NCI-H2196 (cell line): ENCODE results near the gene PGS1.
"Not testable (repeated sequence)": the region's sequence is repeated elsewhere in the genome, so short reads cannot be mapped to it uniquely, and the experiment has no call there.

Experiments
- DNase-seq: peaks from one replicate; lab custom pipeline; 2025; ENCODE audit not compliant: unreplicated experiment; lab: John Stamatoyannopoulos, UW

PGS1 gene, protein sequence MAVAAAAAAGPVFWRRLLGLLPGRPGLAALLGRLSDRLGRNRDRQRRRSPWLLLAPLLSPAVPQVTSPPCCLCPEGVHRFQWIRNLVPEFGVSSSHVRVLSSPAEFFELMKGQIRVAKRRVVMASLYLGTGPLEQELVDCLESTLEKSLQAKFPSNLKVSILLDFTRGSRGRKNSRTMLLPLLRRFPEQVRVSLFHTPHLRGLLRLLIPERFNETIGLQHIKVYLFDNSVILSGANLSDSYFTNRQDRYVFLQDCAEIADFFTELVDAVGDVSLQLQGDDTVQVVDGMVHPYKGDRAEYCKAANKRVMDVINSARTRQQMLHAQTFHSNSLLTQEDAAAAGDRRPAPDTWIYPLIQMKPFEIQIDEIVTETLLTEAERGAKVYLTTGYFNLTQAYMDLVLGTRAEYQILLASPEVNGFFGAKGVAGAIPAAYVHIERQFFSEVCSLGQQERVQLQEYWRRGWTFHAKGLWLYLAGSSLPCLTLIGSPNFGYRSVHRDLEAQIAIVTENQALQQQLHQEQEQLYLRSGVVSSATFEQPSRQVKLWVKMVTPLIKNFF

GRCh38 chr17:78378225-78379130 lies at the start of gene PGS1:
Gene PGS1, plus strand, starts transcription at chr17:78378649. Its CDS starts 17 bp downstream, at chr17:78378666.
- peak; percentile 88 for DNase-seq

GRCh38 chr17:78329263-78330059 lies 49.0 kb upstream of the PGS1 start:
- no peak for DNase-seq

- DNase-seq = no peak
Measured at GRCh38 chr17:78330570-78331224, 47.8 kb upstream of the PGS1 start.

DNA sequence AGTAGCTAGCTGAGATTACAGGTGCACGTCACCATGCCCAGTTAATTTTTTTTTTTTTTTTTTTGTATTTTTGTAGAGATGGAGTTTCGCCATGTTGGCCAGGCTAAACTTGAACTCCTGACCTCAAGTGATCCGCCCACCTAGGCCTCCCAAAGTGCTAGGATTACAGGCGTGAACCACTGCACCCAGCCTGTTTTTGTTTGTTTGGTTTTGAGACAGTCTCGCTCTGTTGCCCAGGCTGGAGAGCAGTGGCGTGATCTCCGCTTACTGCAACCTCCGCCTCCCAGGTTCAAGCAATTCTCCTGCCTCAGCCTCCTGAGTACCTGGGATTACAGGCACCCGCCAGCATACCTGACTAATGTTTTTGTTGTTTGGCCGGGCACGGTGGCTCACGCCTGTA lies 47.1 kb upstream of the PGS1 start:
- not testable (repeated sequence) for DNase-seq

DNA sequence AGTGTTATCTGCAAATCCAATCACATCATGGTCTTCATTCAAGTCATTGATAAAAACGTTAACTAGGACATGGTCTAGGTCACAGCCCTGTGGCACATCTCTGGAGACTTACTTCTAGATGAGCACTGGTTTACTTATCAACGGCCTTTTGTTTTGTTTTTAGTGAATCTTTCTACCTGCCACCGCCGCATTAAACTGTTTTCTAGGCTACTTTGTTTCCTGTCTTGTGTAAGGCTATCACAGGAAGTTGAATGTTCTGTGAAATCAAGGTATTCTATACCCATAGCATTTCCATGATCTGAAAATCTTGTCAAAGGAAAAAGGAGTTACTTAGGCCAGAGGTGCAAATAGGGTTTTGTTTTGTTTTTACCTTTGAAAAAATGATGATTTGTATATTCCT lies 45.5 kb upstream of the PGS1 start:
- no peak for DNase-seq

DNA sequence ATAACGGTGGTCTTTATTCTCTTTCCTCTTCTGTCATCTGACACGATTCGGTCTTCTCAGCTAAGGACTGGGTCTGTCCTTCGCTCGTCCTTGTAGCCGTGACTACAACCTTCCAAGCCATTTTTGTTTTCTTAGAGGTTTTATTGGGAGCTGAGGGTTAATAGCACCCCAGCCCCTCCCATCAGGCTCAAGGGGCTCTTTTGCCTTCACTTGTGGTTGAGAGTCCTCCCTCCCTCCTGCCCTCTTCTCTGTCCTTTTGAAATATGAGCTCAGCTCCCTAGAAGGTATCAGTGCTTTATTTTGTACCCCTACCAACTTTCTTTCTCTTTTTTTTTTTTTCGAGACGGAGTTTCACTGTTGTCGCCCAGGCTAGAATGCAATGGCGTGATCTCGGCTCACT lies 43.2 kb upstream of the PGS1 start:
- no peak for DNase-seq

DNA sequence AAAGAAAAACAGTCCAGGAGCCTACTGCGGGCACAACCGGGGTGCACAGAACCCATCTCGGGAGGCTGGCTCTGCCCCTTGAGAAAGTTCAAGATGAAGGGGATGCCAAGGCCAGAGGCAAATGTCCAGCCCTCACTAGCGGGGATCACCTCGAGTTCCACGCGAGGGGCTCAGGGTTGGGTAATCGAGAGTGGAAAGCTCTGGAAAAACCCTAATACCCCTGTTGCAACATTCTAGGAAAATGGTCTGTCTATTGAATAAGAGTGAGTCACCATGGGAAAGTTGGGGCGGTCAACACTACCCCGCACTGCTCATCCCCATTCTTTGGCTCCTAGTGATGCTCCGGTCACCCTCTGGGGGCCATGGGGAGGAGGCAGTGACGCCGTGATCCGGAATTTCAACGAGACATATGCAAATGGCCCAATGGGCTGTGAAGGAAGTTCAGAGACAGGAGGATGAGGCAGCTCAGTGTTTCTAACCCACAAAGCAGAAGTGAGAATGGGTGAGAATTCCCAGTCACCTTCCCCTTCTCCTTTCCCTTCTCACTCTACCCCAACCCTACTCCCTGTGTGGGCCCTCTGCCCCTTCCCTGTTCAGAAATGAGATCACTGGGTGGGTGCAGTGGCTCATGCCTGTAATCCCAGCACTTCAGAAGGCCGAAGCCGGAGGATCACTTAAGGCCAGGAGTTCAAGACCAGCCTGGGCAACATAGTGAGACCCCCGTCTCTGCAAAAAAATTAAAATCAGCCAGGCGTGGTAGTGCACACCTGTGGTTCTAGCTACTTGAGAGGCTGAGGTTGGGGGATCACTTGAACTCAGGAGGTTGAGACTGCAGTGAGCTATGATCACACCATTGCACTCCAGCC lies 41.0 kb upstream of the PGS1 start:
- DNase-seq = no peak

DNA sequence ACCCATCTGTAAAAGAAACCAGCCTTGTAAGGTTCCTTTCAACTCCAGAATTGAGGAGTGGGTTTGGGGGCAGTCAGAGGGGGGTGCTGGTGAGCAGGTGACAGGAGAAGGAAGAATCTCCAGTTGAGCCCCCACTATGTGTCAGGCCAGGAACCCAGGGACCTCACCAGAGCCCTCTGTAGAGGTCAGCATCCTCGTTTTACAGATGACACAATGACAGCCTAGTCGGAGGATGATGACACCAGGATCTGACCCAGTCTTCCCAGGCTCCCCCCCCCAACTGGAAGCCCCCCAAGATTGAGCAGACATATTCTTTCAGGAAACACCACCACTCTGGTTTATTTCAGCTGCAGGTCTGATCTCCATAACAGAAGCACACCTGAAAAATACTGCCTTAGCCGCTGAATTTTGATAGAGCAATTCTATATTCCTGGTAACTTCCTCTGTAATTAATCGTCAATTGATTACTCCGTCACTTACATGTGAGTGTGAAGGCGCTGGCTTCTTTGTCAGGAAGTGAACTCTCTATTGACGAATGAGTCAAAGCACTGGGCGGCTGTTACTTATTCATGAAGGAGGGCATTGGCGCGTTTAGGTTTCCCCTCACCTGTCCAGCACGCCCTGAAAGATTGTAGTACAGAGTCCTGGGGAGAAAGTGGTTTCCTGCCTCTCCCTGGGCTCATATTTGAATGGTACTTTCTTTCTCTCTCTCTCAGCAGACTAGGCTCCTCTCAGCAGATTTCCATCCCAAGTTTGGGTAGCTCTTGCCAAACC lies 39.8 kb upstream of the PGS1 start:
- DNase-seq = no peak

DNA sequence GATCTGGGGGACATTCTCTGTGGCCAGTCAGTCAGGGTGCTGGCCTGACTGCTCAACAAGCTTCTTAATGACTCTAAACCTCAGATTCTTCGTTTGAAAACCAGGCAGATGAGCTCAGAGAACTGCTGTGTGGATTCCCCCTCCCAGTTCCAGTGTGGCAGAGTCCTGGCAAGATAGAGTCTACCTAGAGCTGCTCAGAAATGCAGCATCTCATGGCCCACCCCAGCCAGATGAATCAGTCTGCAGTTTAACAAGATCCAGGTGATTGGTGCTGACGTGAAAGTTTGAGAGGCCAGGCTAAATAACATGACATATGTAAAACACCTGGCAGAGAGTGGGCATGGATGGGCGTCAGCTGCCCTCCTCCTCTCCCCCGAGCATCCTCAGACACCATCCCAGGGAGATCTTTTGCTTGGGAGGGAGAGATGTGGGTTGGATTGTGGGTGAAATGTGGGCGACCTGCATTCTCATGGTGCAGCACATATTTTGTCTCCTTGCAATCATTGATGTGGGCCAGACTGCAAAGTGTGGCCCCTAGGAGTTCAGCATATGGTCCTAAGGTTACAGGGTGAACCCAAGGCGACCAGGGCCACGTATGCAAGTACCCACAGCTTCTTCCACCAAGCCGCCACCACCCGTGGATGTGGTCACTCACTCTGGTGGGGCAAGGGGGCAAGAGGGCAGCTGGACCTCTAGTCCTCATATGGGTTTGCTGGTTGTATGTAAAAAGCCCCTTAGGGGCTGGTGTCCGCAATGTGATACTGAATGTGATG lies 38.1 kb upstream of the PGS1 start:
- DNase-seq = no peak

DNA sequence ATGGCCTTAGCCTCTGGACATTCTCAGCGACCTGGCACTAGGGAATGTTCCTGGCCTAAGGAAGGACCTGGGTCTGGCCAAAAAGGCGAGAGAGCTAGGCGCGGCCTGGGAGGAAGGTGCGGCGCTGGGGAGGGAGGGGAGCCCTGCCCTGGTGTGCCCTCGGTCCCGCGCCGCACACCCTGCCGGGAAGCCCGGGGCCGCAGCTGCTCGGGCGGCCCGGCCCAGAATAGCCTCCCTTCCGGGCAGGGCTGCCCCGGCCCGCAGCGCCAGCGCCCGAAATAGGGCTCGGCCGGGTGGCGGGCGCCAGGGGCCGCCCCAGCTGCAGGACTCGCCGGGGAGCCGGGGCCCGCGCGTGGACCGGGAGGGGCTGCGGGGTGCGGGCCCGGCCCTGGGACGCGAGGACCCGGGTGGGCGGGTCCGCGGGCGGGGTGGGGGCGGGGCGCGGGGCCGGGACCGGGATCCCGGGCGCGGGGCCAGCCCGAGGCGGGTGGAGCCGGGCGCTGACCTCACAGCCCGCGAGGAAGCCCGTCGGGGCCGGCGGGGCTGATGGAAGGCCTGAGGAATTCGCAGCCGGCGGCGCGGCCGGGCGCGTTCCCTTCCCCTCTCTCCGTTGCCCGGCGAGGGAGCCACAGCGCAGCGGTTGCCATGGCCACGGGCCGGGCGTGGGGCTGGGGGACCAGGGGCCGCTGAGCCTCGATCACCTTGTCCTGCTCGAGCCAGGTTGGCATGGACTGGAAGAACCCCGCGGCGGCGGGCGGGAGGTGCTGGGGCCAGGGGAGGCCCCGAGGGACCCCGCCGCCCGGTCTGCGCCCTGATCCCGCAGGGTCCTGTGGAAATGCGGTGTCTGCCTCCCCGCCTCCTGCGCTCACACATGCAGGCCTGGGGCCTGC lies 36.6 kb upstream of the PGS1 start:
- DNase-seq = peak; percentile 36

DNA sequence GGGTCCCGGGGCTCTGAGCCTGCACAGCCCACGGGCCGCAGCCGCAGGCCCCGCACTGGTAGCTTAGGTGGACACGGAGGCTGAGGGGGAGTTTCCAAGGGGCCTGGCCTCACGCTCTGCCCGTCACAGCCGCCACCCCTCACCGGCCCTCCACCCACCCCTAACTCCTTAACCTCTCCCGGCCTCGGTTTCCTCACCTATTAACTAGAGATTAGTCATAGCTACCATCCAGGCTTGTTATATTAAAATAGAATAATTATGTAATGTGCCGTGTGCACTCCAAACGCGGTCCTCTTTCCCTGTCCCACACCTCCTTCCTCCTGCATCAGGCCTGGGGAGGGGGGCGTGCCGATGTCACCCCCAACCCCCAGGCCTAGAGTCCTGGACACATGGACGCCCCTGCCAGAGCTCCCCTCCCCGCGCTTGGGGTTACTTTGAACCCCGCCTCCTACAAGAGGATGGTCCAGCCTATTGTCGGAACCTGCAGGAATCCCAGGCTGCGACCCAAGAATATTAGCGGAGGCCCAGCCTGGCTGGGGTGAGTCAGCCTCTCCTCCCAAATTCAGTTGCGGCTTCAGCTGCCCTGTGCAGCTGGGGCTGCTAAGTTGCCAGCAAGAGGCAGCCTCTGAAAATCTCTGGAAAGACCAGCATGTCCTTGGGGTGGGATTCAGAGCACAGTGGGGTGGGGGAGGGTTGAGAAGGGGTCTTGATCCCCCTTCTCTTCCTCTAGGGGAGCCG lies 35.8 kb upstream of the PGS1 start:
- DNase-seq = no peak

- DNase-seq = no peak
Measured at GRCh38 chr17:78343187-78343542, 35.3 kb upstream of the PGS1 start.

GRCh38 chr17:78343543-78344201 lies 34.8 kb upstream of the PGS1 start:
- no peak for DNase-seq

GRCh38 chr17:78344666-78345065 lies 33.8 kb upstream of the PGS1 start:
- DNase-seq = no peak

GRCh38 chr17:78345172-78345571 lies 33.3 kb upstream of the PGS1 start:
- DNase-seq = no peak
